ENCODE data around the gene EML3. TPM values are rescaled to one million over a fixed set of nuclear protein-coding genes. Genes with fewer than 3 reads are reported as not detected.

EML3 gene
- total and polyA plus RNA-seq, 2 of the 13 experiments (the other 11 are each of a cell fraction or from before 2014, with no cell fraction given), result 10.6 to 12.3 TPM

DNA sequence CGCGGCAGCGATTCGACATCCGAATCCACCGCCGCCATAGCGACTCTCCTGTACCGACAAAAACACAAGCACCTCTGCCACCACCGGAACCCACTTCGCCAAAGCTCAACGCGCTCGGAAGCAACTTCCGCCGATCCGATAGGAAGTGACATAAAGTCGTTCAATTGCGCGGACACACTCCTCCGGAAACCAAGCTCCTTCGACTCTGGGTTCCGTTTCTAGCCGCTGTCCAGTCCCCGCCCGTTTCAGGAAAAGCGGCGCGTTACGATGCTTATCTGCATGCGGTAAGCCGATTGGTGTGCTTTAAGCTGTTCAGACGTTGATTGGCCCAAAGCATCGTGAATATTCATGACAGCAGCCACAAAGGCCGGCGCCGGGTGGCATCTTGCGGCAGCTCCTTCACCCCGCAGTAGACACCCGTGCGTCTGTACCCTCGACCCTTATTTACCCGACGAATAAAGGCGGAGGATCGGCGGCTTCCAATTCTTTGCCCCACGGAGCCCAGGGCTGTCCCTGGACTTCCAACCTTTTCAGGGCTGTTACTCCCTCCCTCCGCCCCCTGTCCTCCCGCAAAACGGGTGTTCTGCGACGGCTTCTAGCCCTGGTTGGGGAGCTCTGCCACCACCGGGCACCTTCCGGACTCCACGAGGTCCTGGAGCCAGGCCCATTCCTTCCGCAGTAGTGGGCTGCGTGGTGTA, 21.0 kb downstream of the EML3 start, which contains the start of gene TUT1:
Gene TUT1, minus strand, starts transcription at position 76 of the 698 bp plus-strand sequence. Its CDS starts 38 bp downstream, at position 38.
- Histone ChIP-seq H4K20me1 (ENCODE audit: insufficient read depth, low read length) (no peaks in the 10 kb centered on the region), H3K9me3 (ENCODE audit: low read length) (no peaks in the 10 kb centered on the region), H3K4me1 (ENCODE audit: insufficient read depth, low read length) (peaks cover 51% of the 10 kb centered on the region), H3K27me3 (ENCODE audit: control insufficient read depth in 1 of 2, insufficient read depth in 2 of 2, low read length in 2 of 2) (no peaks in the 10 kb centered on the region; a peak in 1 of 5 replicates), H2AFZ (ENCODE audit: low read length) (no peak within 1 kb of the TSS), H3K36me3 (replicated peaks in 1 of 2; ENCODE audit: control insufficient read depth in 1 of 2, insufficient read depth in 2 of 2, low read length in 2 of 2) (peaks cover 19 to 22% of the 10 kb centered on the region in 2 experiments), H3K9ac (ENCODE audit: insufficient read depth, low read depth, low read length) (peak within 1 kb of the TSS; percentile 90), H3K4me3 (replicated peaks in 1 of 3; ENCODE audit: insufficient read depth in 1 of 3, low read depth in 2 of 3, low read length in 3 of 3) (peak within 1 kb of the TSS; percentile 81 to 89 (median 82)), H3K27ac (ENCODE audit: extremely low read length, insufficient read depth, low read length) (peak within 1 kb of the TSS; percentile 85), H3K79me2 (ENCODE audit: insufficient read depth, low read length) (peaks cover 18% of the 10 kb centered on the region), H3K4me2 (ENCODE audit: low read depth, low read length) (peak within 1 kb of the TSS; percentile 86)
- no TSS peak for BruUV-seq (replicated peaks)
- intact Hi-C loops (cut with micrococcal nuclease; ENCODE audit: unreplicated experiment), result loop anchor here (1.0 to 5.0 kb wide), 2 partner anchors 8 to 61 kb away; partner anchors contain the start of gene INTS5
- FAIRE-seq (peak; percentile 97), ATAC-seq (peak; percentile 86), DNase-seq (ENCODE audit: low spot score) (peak; percentile 98)
- WGBS (ENCODE audit: low lambda C conversion rate), result 2% methylated on average over 23 of the region's 58 CpGs
- ChIA-PET CTCF (ENCODE audit: low intra/inter-chr PET ratio, low total read pairs) (interaction anchor here (3.1 kb wide), 1 partner anchor 20 kb away, joined by 14 read pairs; the partner anchor contains the start of genes EML3 and ROM1), POLR2A (interaction anchor here (0.7 to 4.4 kb wide), 64 partner anchors 8 to 799 kb away, joined by 3 to 160 read pairs (median 6); partner anchors contain the start of genes AHNAK, B3GAT3, C11orf98 and CSKMT)
- in situ Hi-C loops (cut with HindIII; ENCODE audit: extremely low pct_ligation_motif_present, low pct_unique_long_range_greater_than_20kb), result no loop called here
- TF ChIP-seq ZNF703 (CRISPR knock-in tag; IDR thresholded peaks at IDR 0.05; ENCODE audit: borderline replicate concordance), result no peak
- TF ChIP-seq, protein P1, sequence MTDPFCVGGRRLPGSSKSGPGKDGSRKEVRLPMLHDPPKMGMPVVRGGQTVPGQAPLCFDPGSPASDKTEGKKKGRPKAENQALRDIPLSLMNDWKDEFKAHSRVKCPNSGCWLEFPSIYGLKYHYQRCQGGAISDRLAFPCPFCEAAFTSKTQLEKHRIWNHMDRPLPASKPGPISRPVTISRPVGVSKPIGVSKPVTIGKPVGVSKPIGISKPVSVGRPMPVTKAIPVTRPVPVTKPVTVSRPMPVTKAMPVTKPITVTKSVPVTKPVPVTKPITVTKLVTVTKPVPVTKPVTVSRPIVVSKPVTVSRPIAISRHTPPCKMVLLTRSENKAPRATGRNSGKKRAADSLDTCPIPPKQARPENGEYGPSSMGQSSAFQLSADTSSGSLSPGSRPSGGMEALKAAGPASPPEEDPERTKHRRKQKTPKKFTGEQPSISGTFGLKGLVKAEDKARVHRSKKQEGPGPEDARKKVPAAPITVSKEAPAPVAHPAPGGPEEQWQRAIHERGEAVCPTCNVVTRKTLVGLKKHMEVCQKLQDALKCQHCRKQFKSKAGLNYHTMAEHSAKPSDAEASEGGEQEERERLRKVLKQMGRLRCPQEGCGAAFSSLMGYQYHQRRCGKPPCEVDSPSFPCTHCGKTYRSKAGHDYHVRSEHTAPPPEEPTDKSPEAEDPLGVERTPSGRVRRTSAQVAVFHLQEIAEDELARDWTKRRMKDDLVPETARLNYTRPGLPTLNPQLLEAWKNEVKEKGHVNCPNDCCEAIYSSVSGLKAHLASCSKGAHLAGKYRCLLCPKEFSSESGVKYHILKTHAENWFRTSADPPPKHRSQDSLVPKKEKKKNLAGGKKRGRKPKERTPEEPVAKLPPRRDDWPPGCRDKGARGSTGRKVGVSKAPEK (CRISPR knock-in tag; IDR thresholded peaks at IDR 0.05; ENCODE audit: borderline replicate concordance), result no peak
- peak; percentile 58; the same call in 1 of the 2 replicates for TF ChIP-seq ZNF24 (IDR thresholded peaks at IDR 0.05)
- TF ChIP-seq ZNF572 (CRISPR knock-in tag; IDR thresholded peaks at IDR 0.05), result 0 out of 2 replicates have a peak, but pooled peaks have one; percentile 25
- TF ChIP-seq ERF (CRISPR knock-in tag; IDR thresholded peaks at IDR 0.05), result peak; percentile 92
- TF ChIP-seq SETDB1 (CRISPR knock-in tag; IDR thresholded peaks at IDR 0.05; ENCODE audit: borderline replicate concordance), result 0 out of 2 replicates have a peak, but pooled peaks have one; percentile 20
- peak; percentile 10; the same call in 1 of the 2 replicates for TF ChIP-seq ZNF607 (CRISPR knock-in tag; IDR thresholded peaks at IDR 0.05; ENCODE audit: borderline replicate concordance)
- no peak for TF ChIP-seq REXO4 (CRISPR knock-in tag; IDR thresholded peaks at IDR 0.05; ENCODE audit: borderline replicate concordance)
- TF ChIP-seq SP5 (CRISPR knock-in tag; IDR thresholded peaks at IDR 0.05; ENCODE audit: borderline replicate concordance, low read depth), result peak; percentile 54; the same call in 1 of the 2 replicates
- TF ChIP-seq SP4 (CRISPR knock-in tag; IDR thresholded peaks at IDR 0.05), result peak; percentile 91
- TF ChIP-seq, protein P2, sequence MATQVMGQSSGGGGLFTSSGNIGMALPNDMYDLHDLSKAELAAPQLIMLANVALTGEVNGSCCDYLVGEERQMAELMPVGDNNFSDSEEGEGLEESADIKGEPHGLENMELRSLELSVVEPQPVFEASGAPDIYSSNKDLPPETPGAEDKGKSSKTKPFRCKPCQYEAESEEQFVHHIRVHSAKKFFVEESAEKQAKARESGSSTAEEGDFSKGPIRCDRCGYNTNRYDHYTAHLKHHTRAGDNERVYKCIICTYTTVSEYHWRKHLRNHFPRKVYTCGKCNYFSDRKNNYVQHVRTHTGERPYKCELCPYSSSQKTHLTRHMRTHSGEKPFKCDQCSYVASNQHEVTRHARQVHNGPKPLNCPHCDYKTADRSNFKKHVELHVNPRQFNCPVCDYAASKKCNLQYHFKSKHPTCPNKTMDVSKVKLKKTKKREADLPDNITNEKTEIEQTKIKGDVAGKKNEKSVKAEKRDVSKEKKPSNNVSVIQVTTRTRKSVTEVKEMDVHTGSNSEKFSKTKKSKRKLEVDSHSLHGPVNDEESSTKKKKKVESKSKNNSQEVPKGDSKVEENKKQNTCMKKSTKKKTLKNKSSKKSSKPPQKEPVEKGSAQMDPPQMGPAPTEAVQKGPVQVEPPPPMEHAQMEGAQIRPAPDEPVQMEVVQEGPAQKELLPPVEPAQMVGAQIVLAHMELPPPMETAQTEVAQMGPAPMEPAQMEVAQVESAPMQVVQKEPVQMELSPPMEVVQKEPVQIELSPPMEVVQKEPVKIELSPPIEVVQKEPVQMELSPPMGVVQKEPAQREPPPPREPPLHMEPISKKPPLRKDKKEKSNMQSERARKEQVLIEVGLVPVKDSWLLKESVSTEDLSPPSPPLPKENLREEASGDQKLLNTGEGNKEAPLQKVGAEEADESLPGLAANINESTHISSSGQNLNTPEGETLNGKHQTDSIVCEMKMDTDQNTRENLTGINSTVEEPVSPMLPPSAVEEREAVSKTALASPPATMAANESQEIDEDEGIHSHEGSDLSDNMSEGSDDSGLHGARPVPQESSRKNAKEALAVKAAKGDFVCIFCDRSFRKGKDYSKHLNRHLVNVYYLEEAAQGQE (IDR thresholded peaks at IDR 0.05; ENCODE audit: borderline replicate concordance in 1 of 2, low read depth in 1 of 2, low read length in 2 of 2), result peak in 1 of 2 experiments; percentile 84; a peak in 3 of 4 replicates
- no peak for TF ChIP-seq SRSF9 (IDR thresholded peaks at IDR 0.05; ENCODE audit: borderline replicate concordance, insufficient read depth, low read depth, low read length, poor library complexity, severe bottlenecking)
- TF ChIP-seq ZNF350 (CRISPR knock-in tag; IDR thresholded peaks at IDR 0.05; ENCODE audit: borderline replicate concordance, low read depth), result peak; percentile 95
- TF ChIP-seq ATF3 (CRISPR knock-in tag; IDR thresholded peaks at IDR 0.05), result peak; percentile 38; the same call in 1 of the 2 replicates
- TF ChIP-seq ZFP1 (CRISPR knock-in tag; IDR thresholded peaks at IDR 0.05), result peak; percentile 93
- no peak for TF ChIP-seq SNAI1 (CRISPR knock-in tag; IDR thresholded peaks at IDR 0.05; ENCODE audit: borderline replicate concordance)

All from HepG2 (cell line).